Liver (tissue), 3 donors: ENCODE measurements around the gene DNAJC6.

Source experiments
- FOXA1 ChIP-seq: IDR thresholded peaks from 2 replicates; pipeline ENCODE4 v1.6.1; 2016; ENCODE audit warnings: antibody characterized with exemption
- GABPA ChIP-seq, 2 donors: IDR thresholded peaks in 1 of 2; conservative IDR thresholded peaks in 1 of 2; 2 replicates each; pipeline ENCODE4 v1.6.1; 2016; ENCODE audit warnings: antibody characterized with exemption in 2 of 2, mild to moderate bottlenecking in 1 of 2, moderate library complexity in 1 of 2
- JUND ChIP-seq, 2 donors: IDR thresholded peaks; 2 replicates each; pipeline ENCODE4 v1.6.1; 2016; ENCODE audit warnings: antibody characterized with exemption in 2 of 2
- RAD21 ChIP-seq, 2 donors: IDR thresholded peaks; 2 replicates each; pipeline ENCODE4 v1.6.1; 2016; ENCODE audit warnings: antibody characterized with exemption in 2 of 2, mild to moderate bottlenecking in 2 of 2
- YY1 ChIP-seq: IDR thresholded peaks from 2 replicates; pipeline ENCODE4 v1.6.1; 2016; ENCODE audit warnings: antibody characterized with exemption, mild to moderate bottlenecking
- TF ChIP-seq, protein P1 (sequence below): IDR thresholded peaks from 2 replicates; pipeline ENCODE4 v1.6.1; 2016; ENCODE audit warnings: antibody characterized with exemption, mild to moderate bottlenecking
- TF ChIP-seq, protein P2 (sequence below): fragments of 150-350 bp; IDR thresholded peaks from 2 replicates; pipeline ENCODE4 v1.5.1; 2017; ENCODE audit warnings: improper control_type of control experiment, low read depth, low read length; ENCODE audit not compliant: missing input control
- TF ChIP-seq, protein P3 (sequence below): IDR thresholded peaks from 2 replicates; pipeline ENCODE4 v1.6.1; 2016; ENCODE audit warnings: antibody characterized with exemption
- donor health status: healthy.
- donor health status: healthy.

DNA sequence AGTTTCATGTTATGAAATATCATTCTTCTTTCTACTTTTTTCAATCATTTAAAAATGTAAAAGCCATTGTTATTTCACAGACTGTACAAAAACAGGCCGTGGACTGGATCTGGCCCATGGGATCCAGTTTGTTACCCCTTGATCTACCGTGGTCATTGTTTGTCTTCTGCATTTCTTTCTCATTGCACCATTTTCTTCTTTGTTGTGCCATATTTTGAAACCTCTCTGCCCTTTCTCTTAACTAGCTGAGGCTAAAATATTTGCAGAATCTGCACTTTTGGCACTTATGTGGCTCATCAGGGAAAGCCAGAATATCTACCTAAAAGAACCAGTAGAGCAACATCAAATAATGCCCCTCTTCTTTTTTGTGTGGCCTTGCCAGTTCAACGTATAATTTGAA lies 50.5 kb downstream of the DNAJC6 start:
- TF ChIP-seq, protein P1, sequence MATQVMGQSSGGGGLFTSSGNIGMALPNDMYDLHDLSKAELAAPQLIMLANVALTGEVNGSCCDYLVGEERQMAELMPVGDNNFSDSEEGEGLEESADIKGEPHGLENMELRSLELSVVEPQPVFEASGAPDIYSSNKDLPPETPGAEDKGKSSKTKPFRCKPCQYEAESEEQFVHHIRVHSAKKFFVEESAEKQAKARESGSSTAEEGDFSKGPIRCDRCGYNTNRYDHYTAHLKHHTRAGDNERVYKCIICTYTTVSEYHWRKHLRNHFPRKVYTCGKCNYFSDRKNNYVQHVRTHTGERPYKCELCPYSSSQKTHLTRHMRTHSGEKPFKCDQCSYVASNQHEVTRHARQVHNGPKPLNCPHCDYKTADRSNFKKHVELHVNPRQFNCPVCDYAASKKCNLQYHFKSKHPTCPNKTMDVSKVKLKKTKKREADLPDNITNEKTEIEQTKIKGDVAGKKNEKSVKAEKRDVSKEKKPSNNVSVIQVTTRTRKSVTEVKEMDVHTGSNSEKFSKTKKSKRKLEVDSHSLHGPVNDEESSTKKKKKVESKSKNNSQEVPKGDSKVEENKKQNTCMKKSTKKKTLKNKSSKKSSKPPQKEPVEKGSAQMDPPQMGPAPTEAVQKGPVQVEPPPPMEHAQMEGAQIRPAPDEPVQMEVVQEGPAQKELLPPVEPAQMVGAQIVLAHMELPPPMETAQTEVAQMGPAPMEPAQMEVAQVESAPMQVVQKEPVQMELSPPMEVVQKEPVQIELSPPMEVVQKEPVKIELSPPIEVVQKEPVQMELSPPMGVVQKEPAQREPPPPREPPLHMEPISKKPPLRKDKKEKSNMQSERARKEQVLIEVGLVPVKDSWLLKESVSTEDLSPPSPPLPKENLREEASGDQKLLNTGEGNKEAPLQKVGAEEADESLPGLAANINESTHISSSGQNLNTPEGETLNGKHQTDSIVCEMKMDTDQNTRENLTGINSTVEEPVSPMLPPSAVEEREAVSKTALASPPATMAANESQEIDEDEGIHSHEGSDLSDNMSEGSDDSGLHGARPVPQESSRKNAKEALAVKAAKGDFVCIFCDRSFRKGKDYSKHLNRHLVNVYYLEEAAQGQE: no peak
- TF ChIP-seq, protein P2, sequence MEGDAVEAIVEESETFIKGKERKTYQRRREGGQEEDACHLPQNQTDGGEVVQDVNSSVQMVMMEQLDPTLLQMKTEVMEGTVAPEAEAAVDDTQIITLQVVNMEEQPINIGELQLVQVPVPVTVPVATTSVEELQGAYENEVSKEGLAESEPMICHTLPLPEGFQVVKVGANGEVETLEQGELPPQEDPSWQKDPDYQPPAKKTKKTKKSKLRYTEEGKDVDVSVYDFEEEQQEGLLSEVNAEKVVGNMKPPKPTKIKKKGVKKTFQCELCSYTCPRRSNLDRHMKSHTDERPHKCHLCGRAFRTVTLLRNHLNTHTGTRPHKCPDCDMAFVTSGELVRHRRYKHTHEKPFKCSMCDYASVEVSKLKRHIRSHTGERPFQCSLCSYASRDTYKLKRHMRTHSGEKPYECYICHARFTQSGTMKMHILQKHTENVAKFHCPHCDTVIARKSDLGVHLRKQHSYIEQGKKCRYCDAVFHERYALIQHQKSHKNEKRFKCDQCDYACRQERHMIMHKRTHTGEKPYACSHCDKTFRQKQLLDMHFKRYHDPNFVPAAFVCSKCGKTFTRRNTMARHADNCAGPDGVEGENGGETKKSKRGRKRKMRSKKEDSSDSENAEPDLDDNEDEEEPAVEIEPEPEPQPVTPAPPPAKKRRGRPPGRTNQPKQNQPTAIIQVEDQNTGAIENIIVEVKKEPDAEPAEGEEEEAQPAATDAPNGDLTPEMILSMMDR: no peak
- TF ChIP-seq RAD21 (IDR thresholded peaks at IDR 0.05) (no peak), FOXA1 (no peak), GABPA (IDR thresholded peaks at IDR 0.05 in 1 of 2, conservative IDR thresholded peaks at IDR 0.05 in 1 of 2) (no peak), JUND (IDR thresholded peaks at IDR 0.05) (no peak), YY1 (no peak)
- TF ChIP-seq, protein P3, sequence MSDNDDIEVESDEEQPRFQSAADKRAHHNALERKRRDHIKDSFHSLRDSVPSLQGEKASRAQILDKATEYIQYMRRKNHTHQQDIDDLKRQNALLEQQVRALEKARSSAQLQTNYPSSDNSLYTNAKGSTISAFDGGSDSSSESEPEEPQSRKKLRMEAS: no peak
